Right ventricle myocardium inferior (tissue), 1 donor: ENCODE data around the gene NYAP1. TPM values are rescaled to one million over a fixed set of nuclear protein-coding genes. Genes with fewer than 3 reads are reported as not detected.
"Not testable (repeated sequence)": the region's sequence is repeated elsewhere in the genome, so short reads cannot be mapped to it uniquely, and the experiment has no call there.

ENCODE experiments used
- ATAC-seq: fragments of 200-7000 bp; cut with Tn5 transposase; one replicate; pipeline ENCODE4 v1.9.1; 2020; ENCODE audit warnings: mild to moderate bottlenecking, moderate library complexity
- DNase-seq: peaks from one replicate; pipeline ENCODE4 v3.0.0; 2021; ENCODE audit errors: missing footprints
- intact Hi-C: fragments of 100-400 bp; cut with DNase I; formaldehyde crosslinking; loops from one replicate; pipeline ENCODE4 v1.11.0; 2022
- total RNA-seq: library from RNA; stranded (reverse); fragmentation: NEBNext Ultra II Directional; extraction: Animal tissue kit (Norgen Biotek cat#: 25700); gene quantifications from one replicate; pipeline ENCODE4 v1.2.1, GENCODE V29; 2021
- donor health status: DM: no; HTN: yes; CAD: no; lungs with severe emphysema.

NYAP1 gene
- total RNA-seq, 1 donor from 2014 or later, result 0.54 TPM

GRCh38 chr7:100493476-100494264, 9.9 kb downstream of the NYAP1 start:
- DNase-seq (no peak), ATAC-seq (peak; percentile 42)
- intact Hi-C loops, result no loop called here

DNA sequence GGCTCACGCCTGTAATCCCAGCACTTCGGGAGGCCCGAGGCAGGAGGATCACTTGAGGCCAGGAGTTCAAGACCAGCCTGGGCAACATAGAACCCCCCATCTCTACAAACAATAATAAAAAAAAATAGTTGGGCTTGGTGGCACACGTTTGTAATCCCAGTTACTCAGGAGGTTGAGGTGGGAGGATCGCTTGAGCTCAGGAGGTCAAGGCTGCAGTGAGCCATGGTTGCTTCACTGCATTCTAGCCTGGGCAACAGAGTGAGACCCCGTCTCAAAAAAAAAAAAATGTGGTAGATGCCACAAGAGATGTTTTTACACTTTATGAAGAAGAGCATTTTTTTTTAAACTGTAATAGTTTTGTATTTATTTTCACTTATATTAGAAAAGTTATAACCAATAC, 12.8 kb downstream of the NYAP1 start:
- DNase-seq (no peak), ATAC-seq (no peak)
- intact Hi-C loops, result no loop called here

GRCh38 chr7:100500743-100501142, 17.0 kb downstream of the NYAP1 start:
- intact Hi-C loops, DNase-seq, ATAC-seq: not testable (repeated sequence)

DNA sequence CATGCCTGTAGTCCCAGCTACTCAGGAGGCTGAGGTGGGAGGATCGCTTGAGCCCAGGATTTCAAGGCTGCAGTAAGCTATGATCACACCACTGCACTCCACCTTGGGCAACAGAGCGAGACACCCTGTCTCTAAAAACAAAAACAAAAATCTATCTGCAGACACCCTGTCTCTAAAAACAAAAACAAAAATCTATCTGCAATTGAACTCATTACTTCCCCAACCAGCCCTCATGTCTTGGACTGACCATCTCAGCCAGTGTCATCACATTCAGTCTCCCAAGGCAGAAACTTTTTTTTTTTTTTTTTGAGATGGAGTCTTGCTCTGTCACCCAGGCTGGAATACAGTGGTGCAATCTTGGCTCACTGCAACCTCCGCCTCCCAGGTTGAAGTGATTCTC, 20.3 kb downstream of the NYAP1 start:
- ATAC-seq, DNase-seq, intact Hi-C loops: not testable (repeated sequence)

DNA sequence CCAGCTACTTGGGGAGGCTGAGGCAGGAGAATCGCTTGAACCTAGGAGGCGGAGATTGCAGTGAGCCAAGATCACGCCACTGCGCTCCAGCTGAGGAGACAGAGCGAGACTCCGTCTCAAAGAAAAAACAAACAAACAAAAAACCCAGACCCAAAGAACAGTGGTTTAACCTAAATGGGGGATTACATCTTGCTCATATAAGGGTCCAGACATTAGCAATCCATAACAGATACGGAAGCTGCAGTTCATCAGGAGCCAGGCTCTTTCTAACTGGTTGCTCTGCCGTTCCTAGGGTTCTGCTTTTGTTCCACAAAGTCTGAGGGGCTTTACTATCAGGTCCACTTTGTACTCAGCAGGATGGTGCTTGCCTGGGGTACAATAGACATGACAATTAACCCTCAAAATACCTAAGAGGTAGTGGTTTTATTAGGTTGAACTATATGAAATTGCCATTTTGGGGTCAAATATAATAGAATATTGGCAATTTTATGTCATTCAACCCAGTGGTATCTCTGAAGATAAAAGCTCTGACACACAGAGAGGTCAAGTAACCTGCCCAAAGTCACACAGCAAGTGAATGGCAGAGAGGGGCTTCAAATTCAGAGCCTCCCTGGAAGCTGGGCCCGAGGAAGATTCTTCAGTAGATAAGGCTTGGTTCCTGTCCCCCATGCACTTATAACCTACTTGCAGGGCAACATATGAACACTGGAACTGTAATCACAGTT, 21.3 kb downstream of the NYAP1 start:
- intact Hi-C loops, result no loop called here
- ATAC-seq (no peak), DNase-seq (no peak)

DNA sequence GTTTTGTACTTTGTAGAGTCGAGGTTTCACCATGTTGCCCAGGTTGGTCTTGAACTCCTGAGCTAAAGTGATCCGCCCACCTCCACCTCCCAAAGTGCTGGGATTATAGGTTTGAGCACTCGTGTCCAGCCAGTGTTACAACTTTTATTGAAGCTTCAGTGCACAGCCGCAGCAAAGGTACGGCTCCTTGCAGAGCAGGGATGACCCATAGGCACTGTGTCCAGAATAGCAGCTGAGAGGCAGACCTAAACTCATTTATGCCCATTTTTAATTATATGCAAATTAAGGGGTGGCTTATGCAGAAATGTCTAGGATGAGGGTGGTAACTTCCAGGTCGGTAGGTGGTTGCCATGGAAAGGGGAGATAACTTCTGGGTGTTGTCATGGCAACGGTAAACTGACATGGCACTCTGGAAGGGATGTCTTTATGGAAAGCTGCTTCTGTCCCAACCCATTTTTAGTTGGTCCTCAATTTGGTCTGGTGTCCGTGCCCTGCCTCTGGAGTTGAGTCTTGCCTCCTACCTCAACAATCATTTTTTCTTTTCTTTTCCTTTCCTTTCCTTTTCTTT, 22.7 kb downstream of the NYAP1 start:
- ATAC-seq (no peak), DNase-seq (no peak)
- intact Hi-C loops, result no loop called here

- intact Hi-C loops, result no loop called here
- ATAC-seq (no peak), DNase-seq (no peak)
Measured at GRCh38 chr7:100509231-100509630, 25.5 kb downstream of the NYAP1 start.

- intact Hi-C loops, result no loop called here
- ATAC-seq (no peak), DNase-seq (no peak)
Measured at GRCh38 chr7:100510437-100511239, 26.9 kb downstream of the NYAP1 start.

GRCh38 chr7:100513212-100513810, 29.6 kb downstream of the NYAP1 start:
- ATAC-seq, result no peak
- DNase-seq, result no peak
- intact Hi-C loops, result no loop called here

DNA sequence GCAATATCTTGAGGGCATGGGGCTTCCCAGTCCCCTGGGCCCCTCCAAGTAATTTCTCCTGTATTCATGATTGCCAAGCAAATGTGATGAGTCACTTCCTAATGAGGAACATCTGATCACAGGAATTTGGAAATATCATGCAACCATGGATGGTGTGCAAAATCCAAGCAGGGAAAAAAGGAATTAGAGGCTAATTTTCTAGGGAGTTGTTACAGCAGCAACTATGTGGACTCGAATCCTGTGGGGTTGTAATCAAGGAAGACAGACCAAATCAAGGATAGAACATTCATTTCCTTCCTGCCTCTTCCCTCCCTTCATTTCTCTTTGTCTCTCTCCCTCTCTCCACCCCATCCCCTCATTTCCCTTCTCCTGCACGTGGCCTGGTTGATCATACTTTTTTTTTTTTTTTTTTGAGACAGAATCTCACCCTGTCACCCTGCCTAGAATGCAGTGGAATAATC, 31.4 kb downstream of the NYAP1 start:
- intact Hi-C loops, result no loop called here
- DNase-seq, result no peak
- no peak for ATAC-seq

- peak; percentile 88 for ATAC-seq
- intact Hi-C loops, result no loop called here
- DNase-seq, result no peak
Measured at GRCh38 chr7:100516135-100516812, 32.5 kb downstream of the NYAP1 start.

DNA sequence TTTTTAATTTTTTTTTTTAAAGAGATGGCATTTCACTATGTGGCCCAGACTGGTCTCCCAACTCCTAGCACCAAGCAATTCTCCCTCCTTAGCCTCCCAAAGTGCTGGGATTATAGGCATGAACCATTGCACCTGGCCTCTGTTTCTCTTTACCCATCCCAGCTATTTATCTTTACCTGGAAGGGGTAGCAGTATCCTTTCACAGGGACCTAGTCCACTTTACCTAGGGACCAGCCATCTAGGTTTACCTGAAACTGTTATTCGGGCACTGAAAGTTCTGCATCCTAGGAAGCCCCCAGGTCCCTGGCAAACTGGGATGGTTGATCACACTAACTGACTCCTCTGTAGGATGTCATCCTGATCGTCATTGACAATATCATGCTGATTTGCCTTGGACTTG, 33.6 kb downstream of the NYAP1 start:
- ATAC-seq (no peak), DNase-seq (no peak)
- intact Hi-C loops, result no loop called here

DNA sequence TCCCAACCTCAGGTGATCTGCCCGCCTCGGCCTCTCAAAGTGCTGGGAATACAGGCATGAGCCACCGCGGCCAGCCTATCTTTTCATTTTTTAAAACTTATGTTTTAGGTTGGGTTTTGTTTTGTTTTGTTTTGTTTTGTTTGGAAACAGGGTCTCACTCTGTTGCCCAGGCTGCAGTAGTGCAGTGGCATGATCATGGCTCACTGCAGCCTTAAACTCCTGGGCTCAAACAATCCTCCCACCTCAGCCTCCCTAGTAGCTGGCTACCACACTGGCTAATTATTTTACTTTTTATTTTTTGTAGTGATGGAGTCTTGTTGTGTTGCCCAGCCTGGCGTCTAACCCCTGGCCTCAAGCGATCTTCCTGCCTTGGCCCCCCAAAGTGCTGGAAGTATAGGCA, 35.9 kb downstream of the NYAP1 start:
- intact Hi-C loops, result no loop called here
- DNase-seq (no peak), ATAC-seq (no peak)

GRCh38 chr7:100520138-100520537, 36.4 kb downstream of the NYAP1 start:
- intact Hi-C loops, result no loop called here
- ATAC-seq (no peak), DNase-seq (no peak)

GRCh38 chr7:100521076-100521475, 37.3 kb downstream of the NYAP1 start:
- ATAC-seq (no peak), DNase-seq (no peak)
- intact Hi-C loops, result no loop called here

- DNase-seq, ATAC-seq, intact Hi-C loops: not testable (repeated sequence)
Measured at GRCh38 chr7:100521909-100522593, 38.3 kb downstream of the NYAP1 start.

DNA sequence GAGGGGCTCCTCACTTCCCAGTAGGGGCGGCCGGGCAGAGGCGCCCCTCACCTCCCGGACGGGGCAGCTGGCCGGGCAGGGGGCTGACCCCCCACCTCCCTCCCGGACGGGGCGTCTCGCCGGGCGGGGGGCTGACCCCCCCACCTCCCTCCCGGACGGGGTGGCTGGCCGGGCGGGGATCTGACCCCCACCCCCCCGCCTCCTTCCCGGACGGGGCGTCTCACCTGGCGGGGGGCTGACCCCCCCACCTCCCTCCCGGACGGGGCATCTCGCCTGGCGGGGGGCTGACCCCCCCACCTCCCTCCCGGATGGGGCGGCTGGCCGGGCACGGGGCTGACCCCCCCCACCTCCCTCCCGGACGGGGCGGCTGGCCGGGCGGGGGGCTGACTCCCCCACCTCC, 39.5 kb downstream of the NYAP1 start:
- DNase-seq, intact Hi-C loops, ATAC-seq: not testable (repeated sequence)
